Stimulated activated CD4-positive, alpha-beta T cell treated with anti-CD3 and anti-CD28 coated beads, Interleukin-12 subunit alpha, Interleukin-12 subunit beta, amount 100 ng/mL, for 24 hours (primary cell): ENCODE data around the gene SEMA6A.

Experiments
- DNase-seq, 2 experiments: peaks; one replicate each; pipeline ENCODE4 v3.0.0-alpha.2; 2020; ENCODE audit warnings: low read depth in 2 of 2

SEMA6A gene

DNA sequence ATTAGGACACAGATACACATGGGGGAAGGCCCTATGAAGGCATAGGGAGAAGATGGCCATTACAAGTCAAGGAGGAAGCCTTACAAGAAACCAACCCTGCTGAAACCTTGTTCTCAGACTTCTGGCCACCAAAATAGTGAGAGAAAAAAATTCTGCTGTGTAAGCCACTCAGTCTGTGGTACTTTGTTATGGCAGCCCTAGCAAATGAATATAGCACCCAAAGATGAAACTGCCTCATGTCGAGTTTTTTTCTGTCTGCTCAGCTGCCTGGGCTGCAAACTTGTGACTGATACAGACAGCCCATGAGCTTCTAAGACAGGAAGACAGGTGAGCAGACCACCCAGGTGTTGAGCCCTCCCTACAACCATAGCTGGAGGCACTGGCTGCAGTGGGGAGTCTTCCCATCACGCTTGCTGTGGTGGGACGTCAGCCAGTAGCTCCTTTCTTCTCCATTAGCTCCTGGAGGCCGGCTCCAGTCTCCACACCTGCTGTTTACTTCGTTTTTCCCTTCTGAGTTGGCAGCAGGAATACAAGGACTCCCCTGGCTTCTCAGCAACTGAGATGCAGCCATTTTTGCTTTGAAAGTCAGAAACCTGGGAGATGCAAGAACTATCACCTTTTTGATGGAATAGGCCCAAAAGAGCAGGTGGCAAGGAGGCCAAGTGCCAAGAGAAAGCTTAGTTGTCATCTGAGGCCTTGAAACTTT, 164.9 kb downstream of the SEMA6A start:
- DNase-seq: no peak

DNA sequence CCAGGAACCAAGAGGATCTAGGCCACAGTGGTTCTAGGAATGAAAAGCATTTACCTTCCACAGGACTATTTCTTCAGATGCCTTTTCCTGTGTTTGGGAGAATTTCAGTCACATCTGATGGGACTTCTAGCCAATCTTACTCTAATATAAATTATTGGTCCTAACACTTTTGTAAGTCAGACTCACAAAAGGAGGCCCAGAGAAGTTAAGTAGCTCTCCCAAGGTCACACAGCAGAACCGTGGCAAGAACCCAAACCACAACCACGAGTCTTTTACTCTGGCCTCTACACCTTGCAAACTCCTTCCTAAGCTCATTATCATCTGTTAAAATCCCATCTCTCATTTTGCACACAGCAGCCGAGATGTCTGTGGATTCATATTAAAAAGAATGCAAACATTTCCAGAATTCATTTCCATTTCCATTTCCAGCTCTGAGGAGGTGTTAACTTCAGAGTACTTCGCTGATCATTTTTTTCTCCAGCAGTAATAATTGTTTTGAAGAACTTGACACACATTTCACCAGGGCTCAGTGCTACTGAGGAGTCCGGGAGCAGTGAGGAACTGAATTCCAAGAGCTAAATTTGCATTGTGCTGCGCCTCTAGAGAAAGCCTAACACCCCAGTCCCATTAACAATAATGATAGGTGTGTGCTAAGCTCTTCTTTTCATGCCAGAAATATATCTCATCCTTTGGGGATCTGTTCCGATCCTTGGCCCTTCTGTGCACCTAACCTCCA, 168.1 kb downstream of the SEMA6A start:
- no peak for DNase-seq

DNA sequence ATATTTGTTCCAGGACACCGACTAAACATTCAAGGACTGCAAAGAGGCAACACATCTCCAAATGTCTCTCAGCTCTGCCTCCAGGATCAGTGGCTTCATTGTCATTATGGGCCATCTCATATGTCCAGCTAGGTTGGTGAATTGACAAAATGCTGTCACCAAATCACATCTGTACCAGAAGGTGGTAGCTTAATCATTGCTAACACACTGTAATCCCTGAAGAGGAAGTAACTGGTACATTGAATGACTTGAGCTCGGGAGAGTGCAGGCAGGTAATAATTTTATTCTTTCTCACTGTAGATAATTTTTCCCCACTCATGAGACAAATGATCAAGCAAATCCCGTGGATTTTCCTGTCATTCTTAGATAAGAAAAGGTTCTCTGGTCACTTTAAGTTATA, 169.8 kb downstream of the SEMA6A start:
- no peak for DNase-seq

- no peak for DNase-seq
Observed at GRCh38 chr5:116404016-116404415, 170.6 kb downstream of the SEMA6A start.

- no peak for DNase-seq
Observed at GRCh38 chr5:116402235-116402634, 172.4 kb downstream of the SEMA6A start.

DNA sequence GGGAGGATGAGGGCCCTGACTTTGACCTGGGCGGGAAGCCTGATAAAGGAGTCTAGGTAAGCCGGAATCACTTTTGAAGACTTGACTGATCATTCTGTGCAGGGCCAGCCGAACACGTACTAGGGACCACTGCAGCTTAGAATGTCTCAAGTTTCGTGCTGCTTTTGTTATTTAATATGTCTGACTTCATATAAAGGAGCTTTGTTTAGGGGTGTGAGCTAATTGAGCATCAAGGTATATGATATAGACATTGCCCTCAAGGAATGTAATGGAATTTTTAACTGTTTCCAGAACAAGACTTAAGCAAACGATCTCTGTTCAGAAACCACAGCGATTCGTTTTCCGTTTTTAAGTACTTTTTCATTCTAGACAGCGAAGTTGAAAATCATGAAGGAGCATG, 173.0 kb downstream of the SEMA6A start:
- no peak for DNase-seq

DNA sequence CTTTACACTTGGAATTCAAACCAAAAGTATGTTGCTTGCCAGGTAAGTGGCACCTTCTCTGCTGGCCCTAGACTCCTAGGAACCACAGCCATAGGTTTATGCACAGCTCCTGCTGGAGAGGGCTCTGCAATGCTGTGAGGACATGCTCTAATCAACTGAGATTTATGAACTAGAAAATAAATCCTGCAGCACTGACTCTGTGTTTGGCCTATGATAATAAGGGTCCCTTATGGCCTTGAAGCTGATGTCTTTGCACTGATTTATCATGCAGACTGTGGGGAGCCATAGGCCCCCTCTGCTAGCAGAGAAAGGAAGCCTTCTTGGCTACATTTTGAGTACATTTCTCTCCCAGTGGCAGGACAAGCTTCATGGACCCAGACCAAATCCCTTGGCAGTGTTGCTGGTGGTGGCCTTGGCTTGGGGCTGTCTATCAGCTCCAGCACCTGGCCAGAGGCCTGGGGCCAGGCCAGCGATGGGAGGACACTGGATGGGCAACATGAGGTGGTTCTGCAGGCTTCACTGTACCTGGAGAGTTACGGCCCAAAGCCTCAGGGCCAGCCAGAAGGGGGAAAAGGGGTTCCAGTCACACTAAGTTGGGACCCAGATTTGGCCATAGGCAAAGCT, 178.0 kb downstream of the SEMA6A start:
- DNase-seq: no peak

DNA sequence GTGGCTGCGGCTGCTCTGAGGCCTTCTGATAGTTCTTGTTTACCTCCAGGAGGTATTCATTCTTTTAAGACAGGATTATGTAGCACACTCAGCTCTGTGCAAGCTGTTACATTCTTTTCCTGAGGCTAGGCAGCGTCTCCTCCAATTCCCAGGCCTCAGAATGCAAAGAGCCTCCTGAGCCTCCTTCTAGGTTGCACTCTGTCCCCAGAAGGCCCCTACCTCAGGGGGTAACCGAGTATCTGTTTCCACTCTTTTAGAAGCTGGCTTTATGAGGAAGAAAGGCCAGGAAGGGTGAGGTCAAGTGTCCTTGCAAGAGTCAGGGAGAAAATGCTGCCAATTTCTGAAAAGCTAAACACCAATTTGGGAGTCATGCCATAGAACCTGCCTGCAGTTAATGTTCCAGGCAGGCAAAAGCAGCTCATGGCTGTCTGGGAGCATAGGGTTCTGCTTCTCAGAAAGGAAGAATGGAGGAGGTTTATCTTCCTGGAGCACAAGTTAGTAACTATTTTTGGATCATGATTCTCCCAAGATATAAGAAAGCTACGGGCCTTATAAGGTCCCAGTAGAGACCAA, 178.9 kb downstream of the SEMA6A start:
- DNase-seq: no peak

GRCh38 chr5:116395226-116395625, 179.4 kb downstream of the SEMA6A start:
- DNase-seq: no peak

- no peak for DNase-seq
Observed at GRCh38 chr5:116394186-116394867, 180.3 kb downstream of the SEMA6A start.
